Measurements from ENCODE around the gene CARNS1.

- TF ChIP-seq CTCF (IDR thresholded peaks at IDR 0.05) (no peak), POLR2A (IDR thresholded peaks at IDR 0.05) (no peak), EP300 (IDR thresholded peaks at IDR 0.05) (no peak)
Observed at GRCh38 chr11:67371911-67372320, 43.6 kb upstream of the CARNS1 start.
